ENCODE results near the gene PGGHG. TPM values are rescaled to one million over a fixed set of nuclear protein-coding genes. Genes with fewer than 3 reads are reported as not detected.

PGGHG gene
- total RNA-seq (100 to 1,000 TPM; 662 to 707 TPM), polyA plus RNA-seq (10 to 100 TPM in 2 of 3 donors, 1 to 10 TPM in 1; 8.1 to 14.9 (median 11.2) TPM), total RNA-seq (333 to 2,367 (median 701) reads per million in 6 experiments)

- peak within 1 kb of the TSS; percentile 93 to 99 (median 98) for H3K27ac Mint-ChIP-seq
- POLR2A ChIA-PET, result interaction anchor here (0.6 to 20.1 kb wide), 25 partner anchors 13 to 249 kb away, joined by 3 to 863 read pairs (median 6); partner anchors contain the start of genes ANO9, BET1L, IFITM1 and IFITM2
- peak; percentile 17 to 28 for ATAC-seq
- H3K4me1 Mint-ChIP-seq, result peaks cover 27 to 54% (median 39%) of the 10 kb centered on the region in 4 donors
- no peaks in the 10 kb centered on the region for H3K9me3 Mint-ChIP-seq
- DNase-seq, result peak in 8 of 10 donors; percentile 39 to 75 (median 61)
- H3K36me3 Mint-ChIP-seq, result peaks cover 0 to 18% (median 5%) of the 10 kb centered on the region in 3 donors
- no peaks in the 10 kb centered on the region for H3K27me3 Mint-ChIP-seq
- H3K4me3 Mint-ChIP-seq, result peak within 1 kb of the TSS; percentile 93 to 100 (median 97)
These were observed at the start of gene PGGHG for GRCh38 chr11:288478-289397. Gene PGGHG (plus strand): TSS chr11:289126. CDS start chr11:289817, 691 bp downstream.

- H3K4me1 Mint-ChIP-seq, result peaks cover 20 to 54% (median 48%) of the 10 kb centered on the region in 4 donors
- POLR2A ChIA-PET, result interaction anchor here (0.6 kb wide), 1 partner anchor 35 kb away, joined by 4 read pairs; no protein-coding TSS in a partner anchor
- H3K27ac Mint-ChIP-seq, result peak overlapping the region in 3 of 10 donors; percentile 1 to 67 (median 65)
These were observed 48.6 kb upstream of the PGGHG start for GRCh38 chr11:240315-240714.

GRCh38 chr11:241634-242033 lies 47.3 kb upstream of the PGGHG start:
- POLR2A ChIA-PET, result interaction anchor here (1.1 to 1.2 kb wide), 2 partner anchors 9 to 27 kb away, joined by 3 read pairs; no protein-coding TSS in a partner anchor
- Mint-ChIP-seq H3K9me3 (no peaks in the 10 kb centered on the region), H3K4me3 (peak overlapping the region in 1 of 10 donors; percentile 25), H3K27ac (peak overlapping the region in 7 of 10 donors; percentile 5 to 58 (median 28)), H3K4me1 (peaks cover 16 to 50% (median 42%) of the 10 kb centered on the region in 4 donors), H3K36me3 (peaks cover 5 to 75% (median 17%) of the 10 kb centered on the region in 3 donors), H3K27me3 (no peaks in the 10 kb centered on the region)
- no peak for DNase-seq
- ATAC-seq, result no peak

More at GRCh38 chr11:240315-240714, 48.6 kb upstream of the PGGHG start:
- no peak for ATAC-seq
- H3K36me3 Mint-ChIP-seq, result peaks cover 7 to 62% (median 16%) of the 10 kb centered on the region in 3 donors
- no peaks in the 10 kb centered on the region for H3K9me3 Mint-ChIP-seq
- H3K4me3 Mint-ChIP-seq, result no peak overlapping the region
- H3K27me3 Mint-ChIP-seq, result no peaks in the 10 kb centered on the region
- DNase-seq, result no peak

- Mint-ChIP-seq H3K27ac (no peak overlapping the region), H3K9me3 (no peaks in the 10 kb centered on the region), H3K4me3 (no peak overlapping the region), H3K27me3 (no peaks in the 10 kb centered on the region), H3K4me1 (peaks cover 13 to 34% (median 18%) of the 10 kb centered on the region in 4 donors), H3K36me3 (peaks cover 5 to 93% (median 36%) of the 10 kb centered on the region in 3 donors)
- no peak for ATAC-seq
- no peak for DNase-seq
- POLR2A ChIA-PET, result interaction anchor here (0.7 to 2.0 kb wide), 2 partner anchors 24 to 52 kb away, joined by 3 to 6 read pairs; no protein-coding TSS in a partner anchor
These were observed 44.5 kb upstream of the PGGHG start for GRCh38 chr11:244376-244775.

GRCh38 chr11:249062-249461 lies 39.9 kb upstream of the PGGHG start:
- H3K4me3 Mint-ChIP-seq, result no peak overlapping the region
- H3K4me1 Mint-ChIP-seq, result peaks cover 9 to 19% (median 10%) of the 10 kb centered on the region in 4 donors
- H3K27ac Mint-ChIP-seq, result peak overlapping the region in 4 of 10 donors; percentile 4 to 57 (median 21)
- DNase-seq (no peak), ATAC-seq (no peak)
- no peaks in the 10 kb centered on the region for H3K27me3 Mint-ChIP-seq
- no peaks in the 10 kb centered on the region for H3K9me3 Mint-ChIP-seq
- peaks cover 5 to 90% (median 37%) of the 10 kb centered on the region in 3 donors for H3K36me3 Mint-ChIP-seq
- POLR2A ChIA-PET, result interaction anchor here (1.0 to 16.4 kb wide), 5 partner anchors 13 to 200 kb away, joined by 4 to 229 read pairs (median 11); partner anchors contain the start of genes BET1L, NLRP6, PGGHG and PSMD13

GRCh38 chr11:250274-250673 lies 38.7 kb upstream of the PGGHG start:
- Mint-ChIP-seq H3K4me1 (peaks cover 8 to 19% (median 9%) of the 10 kb centered on the region in 4 donors), H3K36me3 (peaks cover 2 to 79% (median 35%) of the 10 kb centered on the region in 3 donors), H3K27ac (peak overlapping the region in 6 of 10 donors; percentile 67 to 96 (median 87)), H3K4me3 (no peak overlapping the region), H3K27me3 (no peaks in the 10 kb centered on the region), H3K9me3 (no peaks in the 10 kb centered on the region)
- ATAC-seq, result no peak
- DNase-seq, result no peak
- POLR2A ChIA-PET, result interaction anchor here (0.9 to 16.4 kb wide), 22 partner anchors 9 to 200 kb away, joined by 3 to 229 read pairs (median 6); partner anchors contain the start of genes BET1L, NLRP6, PGGHG and PSMD13

GRCh38 chr11:250740-251299 lies 38.1 kb upstream of the PGGHG start:
- peak; percentile 74 to 91 (median 84) for DNase-seq
- peaks cover 9 to 20% (median 10%) of the 10 kb centered on the region in 4 donors for H3K4me1 Mint-ChIP-seq
- POLR2A ChIA-PET, result interaction anchor here (0.9 to 16.4 kb wide), 23 partner anchors 9 to 200 kb away, joined by 3 to 229 read pairs (median 5); partner anchors contain the start of genes BET1L, NLRP6, PGGHG and PSMD13
- peaks cover 0 to 74% (median 35%) of the 10 kb centered on the region in 3 donors for H3K36me3 Mint-ChIP-seq
- H3K9me3 Mint-ChIP-seq, result no peaks in the 10 kb centered on the region
- no peaks in the 10 kb centered on the region for H3K27me3 Mint-ChIP-seq
- peak overlapping the region in 2 of 10 donors; percentile 23 to 37 for H3K4me3 Mint-ChIP-seq
- H3K27ac Mint-ChIP-seq, result peak overlapping the region in 9 of 10 donors; percentile 67 to 96 (median 88)
- ATAC-seq, result peak; percentile 99 to 100

GRCh38 chr11:251550-251949 lies 37.4 kb upstream of the PGGHG start:
- peak in 1 of 10 donors; percentile 16 for DNase-seq
- POLR2A ChIA-PET, result interaction anchor here (1.0 to 16.4 kb wide), 18 partner anchors 16 to 199 kb away, joined by 3 to 229 read pairs (median 6); partner anchors contain the start of genes BET1L, NLRP6, PGGHG and RIC8A
- H3K36me3 Mint-ChIP-seq, result peaks cover 0 to 67% (median 33%) of the 10 kb centered on the region in 3 donors
- H3K4me1 Mint-ChIP-seq, result peaks cover 9 to 18% (median 10%) of the 10 kb centered on the region in 4 donors
- H3K4me3 Mint-ChIP-seq, result no peak overlapping the region
- no peaks in the 10 kb centered on the region for H3K27me3 Mint-ChIP-seq
- peak overlapping the region in 5 of 10 donors; percentile 57 to 75 (median 63) for H3K27ac Mint-ChIP-seq
- ATAC-seq, result no peak
- H3K9me3 Mint-ChIP-seq, result no peaks in the 10 kb centered on the region

GRCh38 chr11:252666-253065 lies 36.3 kb upstream of the PGGHG start:
- H3K4me1 Mint-ChIP-seq, result peaks cover 9 to 16% (median 11%) of the 10 kb centered on the region in 4 donors
- H3K4me3 Mint-ChIP-seq, result no peak overlapping the region
- ATAC-seq, result no peak
- POLR2A ChIA-PET, result interaction anchor here (2.1 to 16.4 kb wide), 4 partner anchors 15 to 107 kb away, joined by 7 to 229 read pairs (median 26); partner anchors contain the start of genes NLRP6 and PGGHG
- peaks cover 0 to 55% (median 23%) of the 10 kb centered on the region in 3 donors for H3K36me3 Mint-ChIP-seq
- no peaks in the 10 kb centered on the region for H3K9me3 Mint-ChIP-seq
- no peaks in the 10 kb centered on the region for H3K27me3 Mint-ChIP-seq
- H3K27ac Mint-ChIP-seq, result peak overlapping the region in 5 of 10 donors; percentile 11 to 59 (median 25)
- no peak for DNase-seq

GRCh38 chr11:253160-253885 lies 35.6 kb upstream of the PGGHG start:
- ATAC-seq (no peak), DNase-seq (no peak)
- Mint-ChIP-seq H3K27me3 (peaks cover 0 to 2% (median 0%) of the 10 kb centered on the region in 5 donors), H3K4me3 (no peak overlapping the region), H3K4me1 (peaks cover 9 to 17% (median 13%) of the 10 kb centered on the region in 4 donors), H3K27ac (peak overlapping the region in 5 of 10 donors; percentile 20 to 69 (median 62)), H3K36me3 (peaks cover 0 to 49% (median 18%) of the 10 kb centered on the region in 3 donors), H3K9me3 (no peaks in the 10 kb centered on the region)
- POLR2A ChIA-PET, result interaction anchor here (1.0 to 16.4 kb wide), 3 partner anchors 14 to 44 kb away, joined by 3 to 229 read pairs (median 42); partner anchors contain the start of genes NLRP6 and PGGHG

- Mint-ChIP-seq H3K9me3 (no peaks in the 10 kb centered on the region), H3K4me1 (peaks cover 9 to 19% (median 13%) of the 10 kb centered on the region in 4 donors), H3K27ac (peak overlapping the region in 4 of 10 donors; percentile 52 to 69 (median 59)), H3K27me3 (peaks cover 0 to 2% (median 0%) of the 10 kb centered on the region in 5 donors), H3K4me3 (no peak overlapping the region), H3K36me3 (peaks cover 0 to 43% (median 17%) of the 10 kb centered on the region in 3 donors)
- ATAC-seq (no peak), DNase-seq (no peak)
- POLR2A ChIA-PET, result interaction anchor here (1.0 to 16.4 kb wide), 4 partner anchors 14 to 114 kb away, joined by 3 to 229 read pairs (median 22); partner anchors contain the start of genes NLRP6 and PGGHG
These were observed 35.0 kb upstream of the PGGHG start for GRCh38 chr11:253886-254270.
